ENCODE data around the gene DLX3.

DLX3 gene

DNA sequence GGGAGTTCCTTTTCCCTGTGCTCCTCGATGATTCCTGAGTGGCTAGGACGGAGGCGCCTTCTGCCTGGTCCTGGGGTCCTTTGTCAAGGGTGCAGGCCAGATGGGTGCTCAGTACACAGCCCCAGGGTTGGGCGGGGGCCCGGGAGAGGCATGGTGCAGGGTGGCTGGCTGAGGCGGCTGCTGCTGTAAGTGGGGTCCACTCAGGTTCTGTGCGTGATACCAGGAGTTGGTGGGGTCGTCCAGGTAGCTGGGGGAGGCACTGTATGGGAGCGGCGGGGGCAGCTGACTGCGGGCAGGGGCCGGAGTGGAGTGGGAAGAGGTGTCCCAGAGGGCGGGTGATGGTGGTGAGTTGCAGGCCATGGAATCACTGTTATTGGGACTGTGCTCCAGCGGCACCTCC lies 3.6 kb downstream of the DLX3 start:
- DNase-seq: no peak

- no peak for DNase-seq
Observed at GRCh38 chr17:49990921-49991320, 4.1 kb downstream of the DLX3 start.

DNA sequence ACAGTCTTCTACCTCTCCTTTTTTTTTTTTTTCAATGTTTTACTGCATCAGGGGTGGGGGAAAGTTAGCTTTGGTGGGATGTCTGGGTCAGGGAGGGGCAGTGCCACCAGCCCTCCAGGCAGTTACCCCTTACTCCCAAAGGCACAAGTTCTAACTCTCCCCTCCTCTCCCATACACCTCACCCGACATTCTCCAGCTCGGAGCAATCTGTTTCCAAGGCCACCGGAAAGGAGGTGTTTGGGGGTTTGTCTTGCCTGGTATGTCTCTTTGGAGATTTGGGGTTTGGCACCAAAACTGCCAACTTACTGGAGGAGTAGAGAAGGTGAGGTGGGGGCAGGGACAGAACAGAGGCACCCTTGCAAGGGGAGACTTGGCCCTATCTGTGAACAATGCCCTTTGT lies 4.7 kb downstream of the DLX3 start:
- no peak for DNase-seq

DNA sequence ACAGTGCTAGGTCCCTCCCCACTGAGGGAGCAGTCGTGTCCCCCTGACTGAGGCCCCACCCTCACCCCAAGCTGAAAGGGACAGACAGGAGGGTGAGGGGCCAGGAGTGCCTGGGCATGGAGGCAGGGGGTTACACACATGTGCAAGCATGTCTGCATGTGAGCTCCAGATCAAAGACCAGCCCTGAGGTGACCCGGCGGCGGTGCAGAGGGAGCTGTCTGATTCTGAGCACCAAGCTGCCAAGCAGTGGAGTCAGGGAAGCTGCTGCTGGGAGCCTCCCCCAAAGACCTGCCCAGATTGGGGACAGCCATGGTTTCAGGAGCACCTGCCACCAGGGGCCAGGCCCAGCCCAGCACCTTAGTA lies 5.5 kb downstream of the DLX3 start:
- no peak for DNase-seq

- no peak for DNase-seq
Observed at GRCh38 chr17:49987681-49988441, 7.2 kb downstream of the DLX3 start.

GRCh38 chr17:49987290-49987585 lies 7.8 kb downstream of the DLX3 start:
- DNase-seq: no peak

GRCh38 chr17:49986396-49987289 lies 8.4 kb downstream of the DLX3 start:
- no peak for DNase-seq

DNA sequence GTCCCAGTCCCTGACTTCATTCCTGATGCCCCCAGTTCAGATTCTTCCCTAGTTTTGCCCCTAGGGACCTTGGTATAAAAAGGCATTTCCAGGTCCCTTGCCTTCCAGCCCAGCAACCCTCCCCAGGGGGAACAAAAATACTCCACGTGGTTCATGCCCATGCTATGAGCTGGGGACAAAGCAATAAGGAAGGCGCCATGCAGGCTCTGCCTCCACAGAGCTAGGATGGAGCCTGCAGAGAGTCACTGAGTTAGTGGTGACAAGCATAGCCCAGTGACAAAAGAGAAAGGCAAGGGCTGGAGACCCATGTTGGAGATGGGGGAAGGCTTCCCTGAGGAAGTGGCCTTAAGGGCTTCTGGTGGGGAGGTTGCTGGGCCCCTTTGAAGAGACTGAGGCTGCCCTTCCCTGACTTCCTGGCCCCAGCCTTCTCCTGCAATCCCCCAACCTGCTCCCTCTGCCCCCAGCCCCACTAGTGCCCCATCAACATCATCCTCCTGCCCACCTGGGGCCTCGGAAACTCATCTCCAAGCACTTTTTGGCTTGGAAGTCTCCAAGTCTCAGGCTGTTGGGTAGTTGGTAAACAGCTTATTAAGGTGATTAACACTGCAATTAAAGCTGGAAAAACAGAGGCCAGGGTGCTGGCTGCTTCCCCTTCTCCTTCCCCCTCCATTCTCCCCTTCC lies 9.6 kb downstream of the DLX3 start:
- no peak for DNase-seq

- no peak for DNase-seq
Observed at GRCh38 chr17:49984776-49985175, 10.2 kb downstream of the DLX3 start.

- no peak for DNase-seq
Observed at GRCh38 chr17:49984283-49984682, 10.7 kb downstream of the DLX3 start.

DNA sequence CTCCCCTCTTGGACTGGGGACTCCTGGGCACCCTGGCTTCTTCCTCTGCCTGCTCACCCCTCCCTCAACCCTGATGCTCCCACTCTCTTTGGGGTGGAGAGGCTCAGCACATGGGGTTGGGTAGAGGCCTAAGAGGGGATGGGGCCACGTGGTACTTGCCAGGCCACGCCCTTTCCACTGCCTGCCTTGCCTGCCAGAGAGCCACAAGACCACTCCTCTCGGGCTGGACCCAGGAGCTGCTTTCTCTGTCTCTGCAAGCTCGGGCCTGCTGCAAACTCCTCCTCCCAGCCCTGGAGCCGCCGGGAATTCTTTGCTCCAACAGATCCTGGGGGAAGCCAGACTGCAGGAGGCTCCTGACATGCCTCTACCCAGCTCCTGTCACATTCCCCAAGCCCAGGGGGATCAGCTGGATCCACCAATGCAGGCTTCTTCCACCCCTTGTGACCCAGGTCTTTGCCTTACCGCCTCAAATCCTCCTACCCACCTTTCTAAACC lies 14.3 kb downstream of the DLX3 start:
- DNase-seq: no peak

GRCh38 chr17:49979748-49980479 lies 15.1 kb downstream of the DLX3 start:
- DNase-seq: no peak

- DNase-seq: no peak
Observed at GRCh38 chr17:49978501-49978900, 16.5 kb downstream of the DLX3 start.

GRCh38 chr17:49977463-49978389 lies 17.3 kb downstream of the DLX3 start:
- no peak for DNase-seq

DNA sequence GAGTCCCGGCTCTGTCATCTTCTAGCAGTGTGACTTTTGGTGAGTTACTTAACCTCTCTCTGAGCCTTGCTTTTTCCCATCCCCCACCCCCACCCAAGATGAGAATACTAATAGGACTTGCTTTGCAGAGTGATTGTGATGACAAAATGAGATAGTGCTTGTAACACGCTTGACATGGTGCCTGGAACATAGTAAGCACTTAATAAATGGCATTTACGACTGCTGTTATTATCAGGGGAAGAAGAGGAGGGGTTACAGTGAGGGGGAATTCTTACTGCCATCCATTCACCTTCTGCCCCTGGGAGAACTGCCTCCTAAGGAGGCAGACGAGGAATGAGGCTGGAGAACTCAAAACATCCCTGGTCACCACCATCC lies 18.2 kb downstream of the DLX3 start:
- DNase-seq: no peak

- DNase-seq: no peak
Observed at GRCh38 chr17:49976163-49976827, 18.7 kb downstream of the DLX3 start.

- DNase-seq: no peak
Observed at GRCh38 chr17:49975531-49975930, 19.5 kb downstream of the DLX3 start.

- DNase-seq: no peak
Observed at GRCh38 chr17:49973271-49973615, 21.8 kb downstream of the DLX3 start.

GRCh38 chr17:49972486-49973270 lies 22.3 kb downstream of the DLX3 start:
- no peak for DNase-seq

DNA sequence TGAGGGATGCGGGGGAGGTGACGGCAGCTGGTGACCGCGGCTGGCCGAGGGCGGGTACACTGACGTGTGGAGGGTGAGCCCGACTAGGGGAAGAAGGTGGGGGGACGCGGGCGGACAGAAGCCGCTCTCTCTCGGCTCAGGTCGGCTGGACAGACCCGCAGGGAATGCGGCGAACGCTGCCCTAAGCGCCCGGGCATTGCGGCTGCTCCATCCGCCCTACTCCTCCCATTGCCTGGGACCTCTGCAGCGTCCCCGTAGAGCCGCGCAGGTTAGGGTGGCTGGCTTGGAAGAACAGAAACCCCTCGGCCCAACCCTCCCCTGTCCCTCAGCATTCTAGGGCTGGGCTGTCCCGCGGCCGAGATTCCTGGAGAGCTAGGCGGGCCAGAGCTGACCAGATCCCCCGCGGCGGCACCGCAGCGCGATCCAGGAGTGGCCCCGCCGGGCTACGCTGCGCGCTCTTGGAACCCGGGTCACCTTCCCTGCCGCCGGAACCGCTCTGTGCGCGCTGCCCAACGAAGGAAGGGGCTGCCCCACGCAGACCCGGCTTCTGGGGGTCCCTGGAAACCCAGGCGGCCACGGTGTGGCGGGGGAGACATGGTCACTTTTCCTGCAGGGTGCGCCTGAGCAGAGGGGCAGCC lies 23.1 kb downstream of the DLX3 start:
- DNase-seq: no peak
